GM10248 (cell line): ENCODE data around the gene PDXP.

Source experiments
- CTCF ChIA-PET: fragments of 300-600 bp; sonication (Branson Sonifier 250); formaldehyde crosslinking; extraction: SDS; loops from one replicate; lab custom pipeline; 2021; ENCODE audit warnings: antibody characterized with exemption; lab: Yijun Ruan, JAX
- POLR2A ChIA-PET: fragments of 350-650 bp; sonication (Branson Sonifier 250); formaldehyde crosslinking; extraction: SDS; loops from one replicate; lab custom pipeline; 2020; ENCODE audit warnings: antibody characterized with exemption; lab: Yijun Ruan, JAX
- DNase-seq: peaks from one replicate; pipeline ENCODE4 v3.0.0; 2012; ENCODE audit errors: extremely low spot score
- TF ChIP-seq, protein P1 (sequence below): IDR thresholded peaks from 2 replicates; pipeline ENCODE4 v1.5.1; 2012; ENCODE audit warnings: mild to moderate bottlenecking, low read depth; ENCODE audit errors: extremely low read depth, missing control alignments, control extremely low read depth

The PDXP gene

DNA sequence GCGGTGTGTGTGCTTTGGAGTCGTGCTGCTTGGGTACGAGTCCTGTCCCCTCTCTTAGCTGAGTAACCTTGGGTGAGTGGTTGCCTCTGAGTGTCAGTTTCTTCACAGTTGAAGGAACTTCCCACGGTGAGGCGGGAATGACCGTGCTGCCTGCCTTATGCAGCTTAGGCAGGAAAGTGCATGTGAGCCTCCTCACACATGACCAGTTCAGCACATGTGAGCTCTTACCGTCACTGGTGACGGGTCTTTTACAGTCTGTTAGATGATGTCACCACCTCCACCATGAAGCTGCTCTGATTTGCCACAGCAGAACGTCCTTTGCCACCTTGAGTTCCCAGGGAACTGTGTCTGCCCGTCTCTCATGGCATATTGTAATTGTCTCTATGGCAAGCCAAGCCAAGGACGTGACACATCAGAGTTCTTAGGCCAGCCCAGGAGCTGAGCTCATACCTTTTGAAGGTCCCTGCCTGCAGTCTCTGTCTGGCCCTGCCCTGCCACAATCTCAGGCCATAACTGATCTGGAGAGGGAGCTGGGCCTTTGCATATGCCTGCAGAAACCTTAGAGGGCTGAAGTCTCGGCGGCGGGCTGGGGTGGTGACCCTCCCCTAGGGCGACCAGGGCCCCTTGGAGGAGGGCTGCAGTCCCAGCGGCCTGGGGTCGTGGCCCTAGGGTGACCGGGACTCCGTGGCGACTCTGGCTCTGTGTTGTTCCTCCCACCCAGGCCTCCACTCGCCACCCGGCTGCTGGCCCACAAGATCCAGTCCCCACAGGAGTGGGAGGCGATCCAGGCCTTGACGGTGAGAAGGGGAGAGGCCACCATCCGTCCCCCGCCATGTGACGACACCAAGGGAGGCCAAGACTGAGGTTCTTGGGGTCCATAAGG, 42.1 kb upstream of the PDXP start:
- CTCF ChIA-PET: interaction anchor here (1.4 to 12.9 kb wide), 4 partner anchors 9 to 26 kb away, joined by 4 to 190 read pairs (median 22); partner anchors contain the start of gene GGA1
- no peak for DNase-seq
- TF ChIP-seq, protein P1, sequence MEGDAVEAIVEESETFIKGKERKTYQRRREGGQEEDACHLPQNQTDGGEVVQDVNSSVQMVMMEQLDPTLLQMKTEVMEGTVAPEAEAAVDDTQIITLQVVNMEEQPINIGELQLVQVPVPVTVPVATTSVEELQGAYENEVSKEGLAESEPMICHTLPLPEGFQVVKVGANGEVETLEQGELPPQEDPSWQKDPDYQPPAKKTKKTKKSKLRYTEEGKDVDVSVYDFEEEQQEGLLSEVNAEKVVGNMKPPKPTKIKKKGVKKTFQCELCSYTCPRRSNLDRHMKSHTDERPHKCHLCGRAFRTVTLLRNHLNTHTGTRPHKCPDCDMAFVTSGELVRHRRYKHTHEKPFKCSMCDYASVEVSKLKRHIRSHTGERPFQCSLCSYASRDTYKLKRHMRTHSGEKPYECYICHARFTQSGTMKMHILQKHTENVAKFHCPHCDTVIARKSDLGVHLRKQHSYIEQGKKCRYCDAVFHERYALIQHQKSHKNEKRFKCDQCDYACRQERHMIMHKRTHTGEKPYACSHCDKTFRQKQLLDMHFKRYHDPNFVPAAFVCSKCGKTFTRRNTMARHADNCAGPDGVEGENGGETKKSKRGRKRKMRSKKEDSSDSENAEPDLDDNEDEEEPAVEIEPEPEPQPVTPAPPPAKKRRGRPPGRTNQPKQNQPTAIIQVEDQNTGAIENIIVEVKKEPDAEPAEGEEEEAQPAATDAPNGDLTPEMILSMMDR: no peak
- POLR2A ChIA-PET: no interaction called here

GRCh38 chr22:37617431-37617830, 41.1 kb upstream of the PDXP start:
- TF ChIP-seq, protein P1: no peak
- POLR2A ChIA-PET: no interaction called here
- CTCF ChIA-PET: interaction anchor here (1.1 to 11.8 kb wide), 6 partner anchors 8 to 25 kb away, joined by 3 to 102 read pairs (median 12); no protein-coding TSS in a partner anchor
- no peak for DNase-seq

DNA sequence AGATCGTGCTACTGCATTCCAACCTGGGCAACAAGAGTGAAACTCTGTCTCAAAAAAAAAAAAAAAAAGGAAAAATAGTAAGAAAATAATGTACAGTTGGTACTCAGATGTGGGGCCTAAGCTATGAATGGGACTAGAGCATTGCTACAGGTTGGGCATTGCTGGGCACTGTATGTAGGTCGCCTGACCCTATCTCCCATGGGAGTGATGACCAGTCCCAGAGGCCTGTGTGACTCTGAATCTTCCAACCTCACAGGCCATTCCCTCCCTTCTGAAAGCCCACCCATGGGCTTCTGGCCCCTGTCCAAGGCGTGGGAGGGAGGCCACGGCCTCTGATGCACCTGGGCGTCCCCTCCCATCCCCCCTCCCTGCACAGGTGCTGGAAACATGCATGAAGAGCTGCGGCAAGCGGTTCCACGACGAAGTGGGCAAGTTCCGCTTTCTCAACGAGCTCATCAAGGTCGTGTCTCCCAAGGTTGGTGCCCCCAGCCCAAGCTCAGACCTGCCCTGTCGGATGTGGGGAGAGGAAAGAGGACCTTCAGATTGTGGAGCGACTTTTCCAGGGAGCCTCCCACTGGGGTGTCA, 40.4 kb upstream of the PDXP start:
- ChIA-PET POLR2A (interaction anchor here (0.9 kb wide), 1 partner anchor 8 kb away, joined by 4 read pairs; no protein-coding TSS in a partner anchor), CTCF (interaction anchor here (1.1 to 11.8 kb wide), 7 partner anchors 8 to 63 kb away, joined by 3 to 102 read pairs (median 14); no protein-coding TSS in a partner anchor)
- TF ChIP-seq, protein P1: no peak
- no peak for DNase-seq

DNA sequence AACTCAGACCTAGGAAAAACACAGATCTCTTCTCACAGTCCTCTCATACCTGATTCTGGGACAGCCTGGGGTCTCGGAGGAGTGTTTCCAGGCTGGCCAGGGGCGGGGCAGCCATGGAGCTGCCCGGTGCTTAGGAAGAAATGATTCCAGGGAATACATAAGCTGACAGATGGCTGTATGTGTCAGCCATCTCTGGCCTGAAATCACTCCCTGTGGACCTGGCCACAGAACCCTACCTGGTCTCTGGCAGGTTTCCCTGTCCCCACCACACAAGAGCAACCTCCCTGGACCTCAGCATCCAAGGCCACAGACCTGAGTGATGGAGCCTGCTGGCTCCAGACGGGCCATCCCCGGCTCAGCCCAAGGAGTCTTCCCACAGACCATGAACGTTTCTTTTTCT, 39.8 kb upstream of the PDXP start:
- POLR2A ChIA-PET: interaction anchor here (0.9 kb wide), 1 partner anchor 8 kb away, joined by 4 read pairs; no protein-coding TSS in a partner anchor

GRCh38 chr22:37619991-37620390, 38.5 kb upstream of the PDXP start:
- TF ChIP-seq, protein P1: no peak
- CTCF ChIA-PET: interaction anchor here (1.1 to 11.8 kb wide), 7 partner anchors 9 to 61 kb away, joined by 3 to 102 read pairs (median 8); partner anchors contain the start of gene GGA1
- POLR2A ChIA-PET: interaction anchor here (0.9 kb wide), 1 partner anchor 12 kb away, joined by 3 read pairs; no protein-coding TSS in a partner anchor
- no peak for DNase-seq

More for the DNA sequence above, 39.8 kb upstream of the PDXP start:
- CTCF ChIA-PET: interaction anchor here (1.1 to 11.8 kb wide), 8 partner anchors 9 to 63 kb away, joined by 3 to 102 read pairs (median 11); no protein-coding TSS in a partner anchor
- no peak for DNase-seq
- TF ChIP-seq, protein P1: no peak

- ChIA-PET POLR2A (no interaction called here), CTCF (interaction anchor here (1.1 to 11.8 kb wide), 7 partner anchors 9 to 242 kb away, joined by 3 to 102 read pairs (median 7); partner anchors contain the start of gene GGA1)
- TF ChIP-seq, protein P1: no peak
- DNase-seq: no peak
Measured at GRCh38 chr22:37621352-37621860, 37.1 kb upstream of the PDXP start.
